Vein endothelial cell (primary cell): Measurements from ENCODE around the gene NR1D2. TPM values are rescaled to one million over a fixed set of nuclear protein-coding genes. Genes with fewer than 3 reads are reported as not detected.

Experiments
- total RNA-seq: library from RNA; depleted of rRNA; stranded (reverse); fragments of >200 nt; gene quantifications from 2 replicates; pipeline ENCODE4 v1.2.3, GENCODE V29; 2012

Gene NR1D2
- total RNA-seq, result 29.2 and 34.6 TPM in 2 replicates

DNA sequence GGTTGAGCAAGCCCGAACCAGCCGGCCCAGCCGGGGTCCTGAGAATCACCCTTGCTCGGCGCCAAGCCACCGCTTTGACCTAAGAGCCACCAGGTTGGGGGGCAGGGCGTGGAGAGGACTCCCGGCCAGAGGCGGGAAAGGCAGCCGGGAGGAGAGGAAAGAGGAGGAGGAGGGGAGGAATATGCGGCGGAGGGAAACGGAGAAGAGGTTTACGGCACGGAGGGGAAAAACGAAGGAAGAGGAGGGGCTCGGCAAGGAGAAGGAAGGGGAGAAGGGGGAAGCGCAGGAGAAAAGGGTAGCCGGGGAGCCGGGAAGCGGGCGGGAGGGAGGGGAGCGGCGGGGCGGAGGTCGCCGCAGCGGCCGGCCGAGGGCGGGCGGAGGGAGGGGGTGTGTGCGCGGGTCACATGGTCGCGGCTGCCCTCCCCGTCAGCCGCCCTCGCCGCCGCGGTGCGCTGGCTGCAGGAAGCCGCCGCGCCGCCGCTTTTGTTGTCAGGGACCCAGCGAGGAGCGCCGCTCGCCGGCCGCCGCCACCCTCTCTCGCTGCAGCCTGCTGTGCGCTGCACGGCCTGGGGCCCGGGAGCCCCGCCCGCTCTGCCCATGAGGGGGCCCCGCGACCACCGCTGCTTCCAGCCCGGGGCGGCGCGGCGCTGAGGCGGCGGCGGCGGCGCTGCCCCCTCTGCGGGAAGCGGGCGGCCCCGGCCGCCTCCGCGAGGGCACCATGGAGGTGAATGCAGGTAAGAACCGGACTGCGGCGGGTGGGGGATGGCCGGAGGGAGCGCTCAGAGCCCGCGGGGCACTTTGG lies at the start of gene NR1D2:
TSS of gene NR1D2 (plus strand) at position 426 of the 802 bp plus-strand sequence. CDS start at position 719, 293 bp downstream.

DNA sequence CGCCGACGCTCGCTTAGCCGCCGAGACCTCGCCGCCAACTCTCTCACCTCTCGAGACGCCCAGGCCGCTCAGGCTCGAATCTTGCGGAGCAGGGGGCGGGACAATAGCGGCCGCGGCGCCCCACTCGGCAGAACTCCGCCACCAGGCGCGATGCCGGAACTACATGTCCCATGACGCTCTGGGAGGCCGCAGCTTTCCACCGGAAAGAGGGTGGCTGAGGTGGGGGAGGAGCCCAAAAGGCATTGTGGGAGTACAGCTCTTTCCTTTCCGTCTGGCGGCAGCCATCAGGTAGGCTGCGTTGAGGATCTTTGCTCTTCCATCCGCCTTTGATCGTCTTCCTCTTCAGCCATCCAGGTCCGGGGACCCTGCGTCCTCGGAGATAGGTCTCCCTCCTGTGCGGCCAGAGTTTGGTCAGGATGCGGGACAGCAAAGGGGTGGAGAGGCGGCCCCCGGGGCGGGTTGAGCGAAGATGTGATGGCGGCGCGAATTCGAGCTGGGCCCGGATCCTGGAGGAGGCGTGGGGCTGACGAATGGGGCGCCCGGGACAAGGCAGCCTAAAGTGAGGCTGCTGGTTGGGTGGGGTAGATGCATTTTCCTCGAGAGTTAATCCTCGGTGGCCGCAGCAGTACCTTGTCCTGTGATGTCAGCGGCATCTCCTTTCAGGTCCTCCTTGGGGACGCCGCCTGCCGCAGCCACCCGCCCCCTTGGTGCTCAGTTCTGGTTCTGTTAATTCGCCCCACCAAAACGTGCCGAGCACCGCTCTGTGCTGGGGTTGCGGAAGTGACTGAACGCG lies 28.0 kb upstream of the NR1D2 start, which contains the start of the genes NKIRAS1 and RPL15:
TSS of gene NKIRAS1 (minus strand) at position 105 of the 793 bp plus-strand sequence. CDS start 6,086 bp downstream, outside the sequence.
TSS of gene RPL15 (plus strand) at position 247 of the 793 bp plus-strand sequence. CDS start 728 bp downstream, outside the sequence.

Other genes starting within 250 kb of the NR1D2 start
- gene UBE2E1, start 139.3 kb upstream of the NR1D2 start, total RNA-seq, result 134 and 163 TPM in 2 replicates
- gene NKIRAS1, start 28.3 kb upstream of the NR1D2 start, total RNA-seq, result 6.0 and 7.2 TPM in 2 replicates
- gene RPL15, start 28.2 kb upstream of the NR1D2 start, total RNA-seq, result 2,471 and 3,349 TPM in 2 replicates